PC-9 (cell line): Measurements from ENCODE around the gene UTF1.

ENCODE experiments used
- EZH2 ChIP-seq: fragments of 200-600 bp; sonication (generic); IDR thresholded peaks from 2 replicates; pipeline ENCODE4 v1.8.0; 2017; ENCODE audit warnings: antibody characterized with exemption, low read depth
- TF ChIP-seq, protein P1 (sequence below): fragments of 200-600 bp; sonication (generic); conservative IDR thresholded peaks from 2 replicates; pipeline ENCODE4 v1.6.1; 2017; ENCODE audit warnings: mixed run types, antibody characterized with exemption, mild to moderate bottlenecking, moderate library complexity

DNA sequence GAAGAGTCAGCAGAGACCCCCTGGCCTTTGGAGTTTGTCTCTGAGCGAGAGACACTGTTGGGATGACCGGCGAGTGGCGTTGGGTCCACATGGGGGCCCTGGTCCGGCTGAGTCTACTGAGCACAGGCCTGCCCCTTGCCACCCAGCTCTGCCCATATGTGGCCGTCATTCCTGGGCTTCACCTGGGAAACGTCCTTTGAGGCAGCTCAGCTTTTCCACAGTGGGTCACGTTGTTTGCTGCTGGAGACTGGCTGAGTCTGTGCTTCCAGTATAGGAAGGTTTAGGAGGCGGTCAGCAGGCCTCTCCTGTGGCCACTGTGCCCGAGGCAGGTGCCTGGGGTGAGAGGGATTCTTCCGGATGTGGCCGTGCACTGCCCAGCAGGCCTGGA is 29.6 kb downstream of the UTF1 start:
- TF ChIP-seq, protein P1, sequence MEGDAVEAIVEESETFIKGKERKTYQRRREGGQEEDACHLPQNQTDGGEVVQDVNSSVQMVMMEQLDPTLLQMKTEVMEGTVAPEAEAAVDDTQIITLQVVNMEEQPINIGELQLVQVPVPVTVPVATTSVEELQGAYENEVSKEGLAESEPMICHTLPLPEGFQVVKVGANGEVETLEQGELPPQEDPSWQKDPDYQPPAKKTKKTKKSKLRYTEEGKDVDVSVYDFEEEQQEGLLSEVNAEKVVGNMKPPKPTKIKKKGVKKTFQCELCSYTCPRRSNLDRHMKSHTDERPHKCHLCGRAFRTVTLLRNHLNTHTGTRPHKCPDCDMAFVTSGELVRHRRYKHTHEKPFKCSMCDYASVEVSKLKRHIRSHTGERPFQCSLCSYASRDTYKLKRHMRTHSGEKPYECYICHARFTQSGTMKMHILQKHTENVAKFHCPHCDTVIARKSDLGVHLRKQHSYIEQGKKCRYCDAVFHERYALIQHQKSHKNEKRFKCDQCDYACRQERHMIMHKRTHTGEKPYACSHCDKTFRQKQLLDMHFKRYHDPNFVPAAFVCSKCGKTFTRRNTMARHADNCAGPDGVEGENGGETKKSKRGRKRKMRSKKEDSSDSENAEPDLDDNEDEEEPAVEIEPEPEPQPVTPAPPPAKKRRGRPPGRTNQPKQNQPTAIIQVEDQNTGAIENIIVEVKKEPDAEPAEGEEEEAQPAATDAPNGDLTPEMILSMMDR = no peak
- TF ChIP-seq EZH2 = no peak
